Endodermal cell (in vitro differentiated cells): ENCODE measurements around the gene SRCAP. TPM values are rescaled to one million over a fixed set of nuclear protein-coding genes. Genes with fewer than 3 reads are reported as not detected.

Experiments used
- DNase-seq: peaks from one replicate; pipeline ENCODE4 v3.0.0-alpha.2; 2017
- H3K27ac ChIP-seq: 2 replicates; pipeline ENCODE4 v1.5.1; 2013; ENCODE audit warnings: mild to moderate bottlenecking, low read depth, low read length, moderate library complexity
- H3K27me3 ChIP-seq: 2 replicates; pipeline ENCODE4 v1.6.1; 2013; ENCODE audit warnings: mild to moderate bottlenecking, low read length, moderate library complexity; ENCODE audit not compliant: insufficient read depth, control insufficient read depth, poor library complexity, severe bottlenecking
- H3K36me3 ChIP-seq: 2 replicates; pipeline ENCODE4 v1.7.0; 2013; ENCODE audit warnings: mild to moderate bottlenecking, low read length, moderate library complexity; ENCODE audit not compliant: control insufficient read depth, insufficient read depth
- H3K4me1 ChIP-seq: one replicate; pipeline ENCODE4 v1.7.0; 2013; ENCODE audit warnings: low read length; ENCODE audit not compliant: control insufficient read depth, insufficient read depth
- H3K4me3 ChIP-seq: 2 replicates; pipeline ENCODE4 v1.5.1; 2013; ENCODE audit warnings: mild to moderate bottlenecking, low read length, moderate library complexity
- H3K9ac ChIP-seq: 2 replicates; pipeline ENCODE4 v1.6.1; 2013; ENCODE audit warnings: mild to moderate bottlenecking, low read length, moderate library complexity; ENCODE audit not compliant: poor library complexity, severe bottlenecking; ENCODE audit errors: extremely low read depth
- H3K9me3 ChIP-seq: 2 replicates; pipeline ENCODE4 v1.6.1; 2013; ENCODE audit warnings: mild to moderate bottlenecking, low read length, moderate library complexity; ENCODE audit not compliant: control insufficient read depth
- H3K27ac Mint-ChIP-seq: 2 replicates; pipeline ENCODE4 v1.8.0; 2020; ENCODE audit warnings: mixed read lengths
- H3K27me3 Mint-ChIP-seq: 2 replicates; pipeline ENCODE4 v1.8.0; 2021; ENCODE audit warnings: mild to moderate bottlenecking, mixed read lengths; ENCODE audit not compliant: insufficient read depth
- H3K36me3 Mint-ChIP-seq: 2 replicates; pipeline ENCODE4 v1.8.0; 2020; ENCODE audit warnings: low read depth, mixed read lengths
- H3K4me1 Mint-ChIP-seq: 2 replicates; pipeline ENCODE4 v1.8.0; 2020; ENCODE audit warnings: mixed read lengths
- H3K4me3 Mint-ChIP-seq: 2 replicates; pipeline ENCODE4 v1.8.0; 2020; ENCODE audit warnings: mild to moderate bottlenecking, moderate library complexity, mixed read lengths
- H3K9me3 Mint-ChIP-seq: 2 replicates; pipeline ENCODE4 v1.8.0; 2020; ENCODE audit warnings: mild to moderate bottlenecking, mixed read lengths
- CTCF ChIP-seq: fragments of 200-600 bp; sonication (generic); conservative IDR thresholded peaks from 2 replicates; pipeline ENCODE4 v1.5.0; 2021; ENCODE audit warnings: antibody characterized with exemption, mild to moderate bottlenecking
- WGBS, 2 experiments: methylation state at CpG; one replicate each; pipeline versions ENCODE4 v1.1.5 to v1.1.7; 2013; ENCODE audit warnings: missing lambda C conversion rate in 2 of 2, mixed read lengths in 1 of 2; ENCODE audit not compliant: insufficient coverage in 1 of 2, insufficient read length in 1 of 2; 5-methylcytosine and 5-hydroxymethylcytosine counted together
- total RNA-seq, 2 donors: library from RNA; stranded (reverse); fragmentation: NEBNext Ultra II Directional in 1 of 2; extraction: Animal tissue kit (Norgen Biotek cat#: 25700) in 1 of 2; gene quantifications; 2 replicates in 1 of 2; 3 replicates in 1 of 2; pipeline ENCODE4 v1.2.1, GENCODE V29; 2021

The SRCAP gene
- total RNA-seq, 2 donors from 2014 or later, result 57.7 to 66.9 TPM

- Mint-ChIP-seq H3K27ac (peak overlapping the region; percentile 95), H3K36me3 (peaks cover 34% of the 10 kb centered on the region)
- WGBS, 2 experiments, result 18 to 29% methylated on average over 11 to 15 of the region's 15 CpGs
Measured at GRCh38 chr16:30775131-30775391, 76.1 kb downstream of the SRCAP start.

GRCh38 chr16:30775392-30776188 is 76.6 kb downstream of the SRCAP start:
- WGBS, 2 experiments, result 0 to 1% methylated on average over 54 to 81 of the region's 81 CpGs

More at GRCh38 chr16:30775131-30775391, 76.1 kb downstream of the SRCAP start:
- peak overlapping the region; percentile 84 for H3K9ac ChIP-seq
- DNase-seq, result no peak
- H3K9me3 ChIP-seq, result no peaks in the 10 kb centered on the region
- H3K4me1 ChIP-seq, result no peaks in the 10 kb centered on the region
- Mint-ChIP-seq H3K4me1 (peaks cover 13% of the 10 kb centered on the region), H3K27me3 (no peaks in the 10 kb centered on the region), H3K9me3 (no peaks in the 10 kb centered on the region), H3K4me3 (peak overlapping the region; percentile 82)
- H3K27me3 ChIP-seq, result no peaks in the 10 kb centered on the region
- peaks cover 44% of the 10 kb centered on the region for H3K36me3 ChIP-seq
- H3K4me3 ChIP-seq, result peak overlapping the region; percentile 84
- TF ChIP-seq CTCF, result no peak
- no peak overlapping the region for H3K27ac ChIP-seq

GRCh38 chr16:30777591-30778297 is 78.8 kb downstream of the SRCAP start:
- peak; percentile 46 for TF ChIP-seq CTCF
- no peaks in the 10 kb centered on the region for H3K4me1 ChIP-seq
- H3K36me3 ChIP-seq, result peaks cover 42% of the 10 kb centered on the region
- no peaks in the 10 kb centered on the region for H3K9me3 ChIP-seq
- 86 to 93% methylated on average over 6 to 7 of the region's 7 CpGs for WGBS, 2 experiments
- Mint-ChIP-seq H3K36me3 (peaks cover 30% of the 10 kb centered on the region), H3K4me1 (peaks cover 13% of the 10 kb centered on the region), H3K27me3 (no peaks in the 10 kb centered on the region), H3K9me3 (no peaks in the 10 kb centered on the region), H3K27ac (no peak overlapping the region), H3K4me3 (peak overlapping the region; percentile 82)
- no peak overlapping the region for H3K4me3 ChIP-seq
- peak; percentile 63 for DNase-seq
- no peak overlapping the region for H3K27ac ChIP-seq
- no peaks in the 10 kb centered on the region for H3K27me3 ChIP-seq
- no peak overlapping the region for H3K9ac ChIP-seq

More at GRCh38 chr16:30775392-30776188, 76.6 kb downstream of the SRCAP start:
- H3K4me1 Mint-ChIP-seq, result peaks cover 13% of the 10 kb centered on the region
- H3K4me3 ChIP-seq, result peak overlapping the region; percentile 84
- H3K27ac Mint-ChIP-seq, result peak overlapping the region; percentile 95
- peak overlapping the region; percentile 82 for H3K4me3 Mint-ChIP-seq
- H3K27me3 Mint-ChIP-seq, result no peaks in the 10 kb centered on the region
- no peak for TF ChIP-seq CTCF
- H3K4me1 ChIP-seq, result no peaks in the 10 kb centered on the region
- peak overlapping the region; percentile 84 for H3K9ac ChIP-seq
- DNase-seq, result peak; percentile 95
- no peaks in the 10 kb centered on the region for H3K27me3 ChIP-seq
- H3K27ac ChIP-seq, result peak overlapping the region; percentile 79
- no peaks in the 10 kb centered on the region for H3K9me3 Mint-ChIP-seq
- H3K36me3 ChIP-seq, result peaks cover 40% of the 10 kb centered on the region
- peaks cover 30% of the 10 kb centered on the region for H3K36me3 Mint-ChIP-seq
- H3K9me3 ChIP-seq, result no peaks in the 10 kb centered on the region
